Stimulated activated naive CD8-positive, alpha-beta T cell treated with anti-CD3 and anti-CD28 coated beads, Interleukin-15, Interleukin-2, amounts not matched to agents 100 ng/mL and 50 ng/mL, for 24 hours (primary cell): ENCODE measurements around the gene KLK5.

Experiments used
- H3K27ac Mint-ChIP-seq: one replicate; pipeline ENCODE4 v1.8.0; 2021; ENCODE audit warnings: mild to moderate bottlenecking, mixed read lengths
- H3K27me3 Mint-ChIP-seq: one replicate; pipeline ENCODE4 v1.8.0; 2021; ENCODE audit warnings: mixed read lengths
- H3K36me3 Mint-ChIP-seq: one replicate; pipeline ENCODE4 v1.8.0; 2021; ENCODE audit warnings: low read depth, mixed read lengths
- H3K4me1 Mint-ChIP-seq: one replicate; pipeline ENCODE4 v1.8.0; 2021; ENCODE audit warnings: low read depth, mixed read lengths
- H3K4me3 Mint-ChIP-seq: one replicate; pipeline ENCODE4 v1.8.0; 2021; ENCODE audit warnings: mild to moderate bottlenecking, mixed read lengths
- H3K9me3 Mint-ChIP-seq: one replicate; pipeline ENCODE4 v1.8.0; 2021; ENCODE audit warnings: mixed read lengths

The KLK5 gene

GRCh38 chr19:50949861-50950260 is 3.0 kb downstream of the KLK5 start:
- Mint-ChIP-seq H3K4me1 (no peaks in the 10 kb centered on the region), H3K4me3 (no peak overlapping the region), H3K9me3 (no peaks in the 10 kb centered on the region), H3K27ac (no peak overlapping the region), H3K36me3 (no peaks in the 10 kb centered on the region), H3K27me3 (peaks cover 24% of the 10 kb centered on the region)

GRCh38 chr19:50947123-50947522 is 5.7 kb downstream of the KLK5 start:
- Mint-ChIP-seq H3K9me3 (peaks cover 2% of the 10 kb centered on the region), H3K36me3 (no peaks in the 10 kb centered on the region), H3K27ac (no peak overlapping the region), H3K4me1 (no peaks in the 10 kb centered on the region), H3K27me3 (peaks cover 23% of the 10 kb centered on the region), H3K4me3 (no peak overlapping the region)

GRCh38 chr19:50944795-50945194 is 8.0 kb downstream of the KLK5 start:
- Mint-ChIP-seq H3K36me3 (no peaks in the 10 kb centered on the region), H3K9me3 (peaks cover 5% of the 10 kb centered on the region), H3K27me3 (peaks cover 33% of the 10 kb centered on the region), H3K4me3 (no peak overlapping the region), H3K27ac (no peak overlapping the region), H3K4me1 (no peaks in the 10 kb centered on the region)

- Mint-ChIP-seq H3K27ac (no peak overlapping the region), H3K36me3 (no peaks in the 10 kb centered on the region), H3K9me3 (peaks cover 5% of the 10 kb centered on the region), H3K27me3 (peaks cover 35% of the 10 kb centered on the region), H3K4me3 (no peak overlapping the region), H3K4me1 (no peaks in the 10 kb centered on the region)
Observed at GRCh38 chr19:50943074-50943828, 9.6 kb downstream of the KLK5 start.

- no peak overlapping the region for H3K27ac Mint-ChIP-seq
- H3K9me3 Mint-ChIP-seq, result peaks cover 5% of the 10 kb centered on the region
- H3K4me1 Mint-ChIP-seq, result no peaks in the 10 kb centered on the region
- peaks cover 24% of the 10 kb centered on the region for H3K27me3 Mint-ChIP-seq
- no peak overlapping the region for H3K4me3 Mint-ChIP-seq
- H3K36me3 Mint-ChIP-seq, result no peaks in the 10 kb centered on the region
Observed at GRCh38 chr19:50939596-50939995, 13.2 kb downstream of the KLK5 start.

- Mint-ChIP-seq H3K4me3 (no peak overlapping the region), H3K36me3 (no peaks in the 10 kb centered on the region)
Observed at GRCh38 chr19:50933640-50934039, 19.2 kb downstream of the KLK5 start.

GRCh38 chr19:50932690-50933083 is 20.2 kb downstream of the KLK5 start:
- Mint-ChIP-seq H3K4me3 (no peak overlapping the region), H3K27ac (no peak overlapping the region), H3K9me3 (no peaks in the 10 kb centered on the region), H3K36me3 (no peaks in the 10 kb centered on the region), H3K4me1 (no peaks in the 10 kb centered on the region), H3K27me3 (peaks cover 27% of the 10 kb centered on the region)

More at GRCh38 chr19:50933640-50934039, 19.2 kb downstream of the KLK5 start:
- H3K9me3 Mint-ChIP-seq, result no peaks in the 10 kb centered on the region
- peaks cover 23% of the 10 kb centered on the region for H3K27me3 Mint-ChIP-seq
- H3K4me1 Mint-ChIP-seq, result no peaks in the 10 kb centered on the region
- H3K27ac Mint-ChIP-seq, result no peak overlapping the region

GRCh38 chr19:50932018-50932689 is 20.7 kb downstream of the KLK5 start:
- no peaks in the 10 kb centered on the region for H3K4me1 Mint-ChIP-seq
- no peaks in the 10 kb centered on the region for H3K36me3 Mint-ChIP-seq
- H3K4me3 Mint-ChIP-seq, result no peak overlapping the region
- no peaks in the 10 kb centered on the region for H3K9me3 Mint-ChIP-seq
- H3K27ac Mint-ChIP-seq, result no peak overlapping the region
- H3K27me3 Mint-ChIP-seq, result peaks cover 31% of the 10 kb centered on the region

GRCh38 chr19:50931023-50931422 is 21.8 kb downstream of the KLK5 start:
- H3K36me3 Mint-ChIP-seq, result no peaks in the 10 kb centered on the region
- no peak overlapping the region for H3K27ac Mint-ChIP-seq
- peaks cover 38% of the 10 kb centered on the region for H3K27me3 Mint-ChIP-seq
- no peaks in the 10 kb centered on the region for H3K4me1 Mint-ChIP-seq
- H3K9me3 Mint-ChIP-seq, result no peaks in the 10 kb centered on the region
- no peak overlapping the region for H3K4me3 Mint-ChIP-seq

GRCh38 chr19:50928831-50929230 is 24.0 kb downstream of the KLK5 start:
- Mint-ChIP-seq H3K4me1 (no peaks in the 10 kb centered on the region), H3K27ac (no peak overlapping the region), H3K27me3 (peaks cover 49% of the 10 kb centered on the region), H3K4me3 (no peak overlapping the region), H3K36me3 (no peaks in the 10 kb centered on the region), H3K9me3 (no peaks in the 10 kb centered on the region)

- Mint-ChIP-seq H3K36me3 (no peaks in the 10 kb centered on the region), H3K4me1 (peaks cover 8% of the 10 kb centered on the region), H3K9me3 (no peaks in the 10 kb centered on the region), H3K4me3 (no peak overlapping the region), H3K27me3 (peaks cover 48% of the 10 kb centered on the region), H3K27ac (no peak overlapping the region)
Observed at GRCh38 chr19:50926144-50926543, 26.7 kb downstream of the KLK5 start.

- no peak overlapping the region for H3K27ac Mint-ChIP-seq
- peaks cover 8% of the 10 kb centered on the region for H3K4me1 Mint-ChIP-seq
- no peak overlapping the region for H3K4me3 Mint-ChIP-seq
- H3K9me3 Mint-ChIP-seq, result no peaks in the 10 kb centered on the region
- no peaks in the 10 kb centered on the region for H3K36me3 Mint-ChIP-seq
- peaks cover 45% of the 10 kb centered on the region for H3K27me3 Mint-ChIP-seq
Observed at GRCh38 chr19:50925734-50926133, 27.1 kb downstream of the KLK5 start.

GRCh38 chr19:50924586-50924985 is 28.3 kb downstream of the KLK5 start:
- no peak overlapping the region for H3K27ac Mint-ChIP-seq
- H3K4me1 Mint-ChIP-seq, result peaks cover 8% of the 10 kb centered on the region
- H3K9me3 Mint-ChIP-seq, result no peaks in the 10 kb centered on the region
- no peaks in the 10 kb centered on the region for H3K36me3 Mint-ChIP-seq
- H3K4me3 Mint-ChIP-seq, result no peak overlapping the region
- H3K27me3 Mint-ChIP-seq, result peaks cover 47% of the 10 kb centered on the region

- no peaks in the 10 kb centered on the region for H3K36me3 Mint-ChIP-seq
- no peak overlapping the region for H3K27ac Mint-ChIP-seq
- H3K9me3 Mint-ChIP-seq, result no peaks in the 10 kb centered on the region
- peaks cover 52% of the 10 kb centered on the region for H3K27me3 Mint-ChIP-seq
- H3K4me3 Mint-ChIP-seq, result no peak overlapping the region
- peaks cover 8% of the 10 kb centered on the region for H3K4me1 Mint-ChIP-seq
Observed at GRCh38 chr19:50922317-50922853, 30.5 kb downstream of the KLK5 start.

GRCh38 chr19:50921426-50922316 is 31.2 kb downstream of the KLK5 start:
- Mint-ChIP-seq H3K36me3 (no peaks in the 10 kb centered on the region), H3K9me3 (no peaks in the 10 kb centered on the region), H3K27me3 (peaks cover 50% of the 10 kb centered on the region), H3K4me3 (no peak overlapping the region), H3K27ac (no peak overlapping the region), H3K4me1 (peaks cover 8% of the 10 kb centered on the region)
